ENCODE results near the gene IFNAR2. TPM values are rescaled to one million over a fixed set of nuclear protein-coding genes. Genes with fewer than 3 reads are reported as not detected.
"Not testable (repeated sequence)": the region's sequence is repeated elsewhere in the genome, so short reads cannot be mapped to it uniquely, and the experiment has no call there.

The IFNAR2 gene
- total RNA-seq, 1 experiment from 2014 or later = 36.1 TPM

DNA sequence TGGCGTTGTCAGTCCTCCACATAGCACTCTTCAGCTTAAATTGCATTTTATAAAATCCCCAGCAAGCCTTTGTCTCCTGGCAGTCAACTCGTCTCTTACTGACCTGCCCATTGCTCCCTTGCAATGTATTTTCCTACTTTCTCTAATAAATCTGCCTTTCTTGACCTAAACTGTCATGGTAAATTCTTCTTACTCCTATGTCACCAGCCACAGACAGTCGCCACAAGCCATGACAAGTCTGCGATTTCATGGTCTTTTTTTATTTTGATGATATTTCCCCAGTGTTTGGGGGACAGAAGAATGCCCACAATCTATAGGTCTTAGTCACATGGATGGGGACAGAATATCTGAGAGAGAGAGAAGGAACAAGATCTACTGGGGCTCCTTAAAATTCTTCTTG is 8.4 kb downstream of the IFNAR2 start:
- ChIA-PET POLR2A (no interaction called here), CTCF (interaction anchor here (1.8 kb wide), 2 partner anchors 38 to 41 kb away, joined by 4 to 6 read pairs; no protein-coding TSS in a partner anchor)
- H3K36me3 Mint-ChIP-seq (ENCODE audit: insufficient read depth, unreplicated experiment) = peaks cover 49% of the 10 kb centered on the region
- H3K27me3 ChIP-seq (replicated peaks; ENCODE audit: control insufficient read depth, insufficient read depth, low read length) = no peaks in the 10 kb centered on the region
- no peaks in the 10 kb centered on the region for H3K9me3 Mint-ChIP-seq (ENCODE audit: unreplicated experiment)
- intact Hi-C loops (cut with micrococcal nuclease; ENCODE audit: unreplicated experiment) = no loop called here
- no peaks in the 10 kb centered on the region for H3K9me3 ChIP-seq
- peaks cover 26% of the 10 kb centered on the region for H3K4me1 Mint-ChIP-seq (ENCODE audit: low read depth, unreplicated experiment)
- no peaks in the 10 kb centered on the region for H3K27me3 Mint-ChIP-seq (ENCODE audit: insufficient read depth, unreplicated experiment)
- H3K4me1 ChIP-seq = peaks cover 16% of the 10 kb centered on the region
- no peak overlapping the region for H3K4me3 Mint-ChIP-seq (ENCODE audit: unreplicated experiment)
- no TSS peak for BruUV-seq (replicated peaks)
- DNase-seq = no peak
- H3K4me3 ChIP-seq (ENCODE audit: low read depth, low read length) = no peak overlapping the region
- TF ChIP-seq, protein P1, sequence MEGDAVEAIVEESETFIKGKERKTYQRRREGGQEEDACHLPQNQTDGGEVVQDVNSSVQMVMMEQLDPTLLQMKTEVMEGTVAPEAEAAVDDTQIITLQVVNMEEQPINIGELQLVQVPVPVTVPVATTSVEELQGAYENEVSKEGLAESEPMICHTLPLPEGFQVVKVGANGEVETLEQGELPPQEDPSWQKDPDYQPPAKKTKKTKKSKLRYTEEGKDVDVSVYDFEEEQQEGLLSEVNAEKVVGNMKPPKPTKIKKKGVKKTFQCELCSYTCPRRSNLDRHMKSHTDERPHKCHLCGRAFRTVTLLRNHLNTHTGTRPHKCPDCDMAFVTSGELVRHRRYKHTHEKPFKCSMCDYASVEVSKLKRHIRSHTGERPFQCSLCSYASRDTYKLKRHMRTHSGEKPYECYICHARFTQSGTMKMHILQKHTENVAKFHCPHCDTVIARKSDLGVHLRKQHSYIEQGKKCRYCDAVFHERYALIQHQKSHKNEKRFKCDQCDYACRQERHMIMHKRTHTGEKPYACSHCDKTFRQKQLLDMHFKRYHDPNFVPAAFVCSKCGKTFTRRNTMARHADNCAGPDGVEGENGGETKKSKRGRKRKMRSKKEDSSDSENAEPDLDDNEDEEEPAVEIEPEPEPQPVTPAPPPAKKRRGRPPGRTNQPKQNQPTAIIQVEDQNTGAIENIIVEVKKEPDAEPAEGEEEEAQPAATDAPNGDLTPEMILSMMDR (IDR thresholded peaks at IDR 0.05; ENCODE audit: insufficient read depth in 1 of 2, low read depth in 1 of 2, low read length in 1 of 2, severe bottlenecking in 1 of 2, unreplicated experiment in 1 of 2) = no peak
- no peaks in the 10 kb centered on the region for H3K36me3 ChIP-seq (ENCODE audit: control insufficient read depth, insufficient read depth, low read length)
- no peak overlapping the region for H3K27ac Mint-ChIP-seq (ENCODE audit: unreplicated experiment)

DNA sequence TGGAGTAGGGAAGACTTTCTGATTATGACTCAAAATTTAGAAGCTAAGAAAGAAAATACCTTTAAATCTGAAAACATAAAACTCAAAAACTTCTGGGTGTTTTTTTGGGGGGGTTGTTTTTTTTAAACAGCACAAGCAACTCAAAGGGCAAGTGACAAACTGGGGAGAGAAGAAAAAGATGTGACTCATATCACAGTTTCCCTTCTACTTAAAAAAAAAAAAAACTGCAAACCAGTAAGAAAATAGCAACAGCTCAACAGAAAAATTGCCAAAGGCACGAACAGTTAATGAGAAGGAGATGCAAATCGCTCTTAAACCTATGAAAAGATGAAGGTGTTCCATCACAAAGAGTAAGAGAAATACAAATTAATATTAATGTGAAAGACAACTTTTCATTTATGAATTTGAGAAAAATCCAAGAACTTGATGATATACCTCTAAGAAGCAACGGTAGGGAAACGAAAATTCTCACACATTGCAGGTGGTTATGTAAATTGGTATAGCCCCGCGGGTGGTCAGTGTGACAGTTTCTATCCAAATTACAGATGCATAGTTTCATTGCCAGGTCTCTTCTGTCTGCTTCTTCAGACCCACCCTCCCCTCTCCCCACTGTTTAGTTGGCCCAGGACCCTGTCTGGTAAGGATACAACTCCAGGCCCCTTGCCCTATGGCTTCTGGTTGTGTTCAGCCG is 9.0 kb downstream of the IFNAR2 start:
- DNase-seq = no peak
- no peak overlapping the region for H3K4me3 Mint-ChIP-seq (ENCODE audit: unreplicated experiment)
- Histone ChIP-seq H3K27me3 (replicated peaks; ENCODE audit: control insufficient read depth, insufficient read depth, low read length) (no peaks in the 10 kb centered on the region), H3K9me3 (no peaks in the 10 kb centered on the region), H3K4me1 (peaks cover 16% of the 10 kb centered on the region), H3K36me3 (ENCODE audit: control insufficient read depth, insufficient read depth, low read length) (no peaks in the 10 kb centered on the region), H3K4me3 (ENCODE audit: low read depth, low read length) (no peak overlapping the region)
- TF ChIP-seq, protein P1 (IDR thresholded peaks at IDR 0.05; ENCODE audit: insufficient read depth in 1 of 2, low read depth in 1 of 2, low read length in 1 of 2, severe bottlenecking in 1 of 2, unreplicated experiment in 1 of 2) = no peak
- ChIA-PET CTCF (interaction anchor here (1.8 kb wide), 1 partner anchor 39 kb away, joined by 4 read pairs; no protein-coding TSS in a partner anchor), POLR2A (no interaction called here)
- no peaks in the 10 kb centered on the region for H3K9me3 Mint-ChIP-seq (ENCODE audit: unreplicated experiment)
- peaks cover 20% of the 10 kb centered on the region for H3K4me1 Mint-ChIP-seq (ENCODE audit: low read depth, unreplicated experiment)
- intact Hi-C loops (cut with micrococcal nuclease; ENCODE audit: unreplicated experiment) = no loop called here
- BruUV-seq (replicated peaks) = no TSS peak
- no peak overlapping the region for H3K27ac Mint-ChIP-seq (ENCODE audit: unreplicated experiment)
- H3K36me3 Mint-ChIP-seq (ENCODE audit: insufficient read depth, unreplicated experiment) = peaks cover 49% of the 10 kb centered on the region
- no peaks in the 10 kb centered on the region for H3K27me3 Mint-ChIP-seq (ENCODE audit: insufficient read depth, unreplicated experiment)

DNA sequence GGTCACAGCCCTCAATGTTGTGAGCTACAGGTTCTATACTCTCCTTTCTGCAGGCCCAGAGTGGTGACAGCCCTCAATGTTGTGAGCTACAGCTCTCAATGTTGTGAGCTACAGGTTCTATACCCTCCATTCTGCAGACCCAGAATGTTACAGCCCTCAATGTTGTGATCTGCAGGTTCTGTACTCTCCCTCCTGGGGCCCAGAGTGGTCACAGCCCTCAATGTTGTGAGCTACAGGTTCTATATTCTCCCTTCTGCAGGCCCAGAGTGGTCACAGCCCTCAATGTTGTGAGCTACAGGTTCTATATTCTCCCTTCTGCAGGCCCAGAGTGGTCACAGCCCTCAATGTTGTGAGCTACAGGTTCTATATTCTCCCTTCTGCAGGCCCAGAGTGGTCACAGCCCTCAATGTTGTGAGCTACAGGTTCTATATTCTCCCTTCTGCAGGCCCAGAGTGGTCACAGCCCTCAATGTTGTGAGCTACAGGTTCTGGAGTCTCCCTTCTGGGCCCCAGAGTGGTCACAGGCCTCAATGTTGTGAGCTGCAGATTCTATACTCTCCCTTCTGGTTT is 9.9 kb downstream of the IFNAR2 start:
- BruUV-seq (replicated peaks); H3K4me3 ChIP-seq (ENCODE audit: low read depth, low read length); DNase-seq; H3K9me3 Mint-ChIP-seq (ENCODE audit: unreplicated experiment); POLR2A ChIA-PET; H3K9me3 ChIP-seq; H3K36me3 ChIP-seq (ENCODE audit: control insufficient read depth, insufficient read depth, low read length); intact Hi-C loops (cut with micrococcal nuclease; ENCODE audit: unreplicated experiment); H3K4me1 ChIP-seq; H3K4me3 Mint-ChIP-seq (ENCODE audit: unreplicated experiment); H3K27me3 Mint-ChIP-seq (ENCODE audit: insufficient read depth, unreplicated experiment); H3K27me3 ChIP-seq (replicated peaks; ENCODE audit: control insufficient read depth, insufficient read depth, low read length); CTCF ChIA-PET: not testable (repeated sequence)
- H3K4me1 Mint-ChIP-seq (ENCODE audit: low read depth, unreplicated experiment) = peaks cover 13% of the 10 kb centered on the region
- peak overlapping the region; percentile 66 for H3K27ac Mint-ChIP-seq (ENCODE audit: unreplicated experiment)
- peaks cover 54% of the 10 kb centered on the region for H3K36me3 Mint-ChIP-seq (ENCODE audit: insufficient read depth, unreplicated experiment)

Measured in Caco-2 (cell line).